Subcutaneous adipose tissue (tissue), 4 donors: Measurements from ENCODE around the gene PHAF1. TPM values are rescaled to one million over a fixed set of nuclear protein-coding genes. Genes with fewer than 3 reads are reported as not detected.

Experiments used
- total RNA-seq, 4 donors: library from RNA; depleted of rRNA; stranded (reverse); fragments of >200 nt; gene quantifications; one replicate each; pipeline ENCODE4 v1.1.0, GENCODE V29; 2016
- TF ChIP-seq, protein P1 (sequence below): fragments of 450-650 bp; IDR thresholded peaks from one replicate; pipeline ENCODE4 v1.5.1; 2016; ENCODE audit warnings: low read depth, mild to moderate bottlenecking, control low read depth, antibody characterized with exemption, moderate library complexity

The PHAF1 gene
- total RNA-seq, 4 donors from 2014 or later = 15.1 to 30.1 (median 19.1) TPM

DNA sequence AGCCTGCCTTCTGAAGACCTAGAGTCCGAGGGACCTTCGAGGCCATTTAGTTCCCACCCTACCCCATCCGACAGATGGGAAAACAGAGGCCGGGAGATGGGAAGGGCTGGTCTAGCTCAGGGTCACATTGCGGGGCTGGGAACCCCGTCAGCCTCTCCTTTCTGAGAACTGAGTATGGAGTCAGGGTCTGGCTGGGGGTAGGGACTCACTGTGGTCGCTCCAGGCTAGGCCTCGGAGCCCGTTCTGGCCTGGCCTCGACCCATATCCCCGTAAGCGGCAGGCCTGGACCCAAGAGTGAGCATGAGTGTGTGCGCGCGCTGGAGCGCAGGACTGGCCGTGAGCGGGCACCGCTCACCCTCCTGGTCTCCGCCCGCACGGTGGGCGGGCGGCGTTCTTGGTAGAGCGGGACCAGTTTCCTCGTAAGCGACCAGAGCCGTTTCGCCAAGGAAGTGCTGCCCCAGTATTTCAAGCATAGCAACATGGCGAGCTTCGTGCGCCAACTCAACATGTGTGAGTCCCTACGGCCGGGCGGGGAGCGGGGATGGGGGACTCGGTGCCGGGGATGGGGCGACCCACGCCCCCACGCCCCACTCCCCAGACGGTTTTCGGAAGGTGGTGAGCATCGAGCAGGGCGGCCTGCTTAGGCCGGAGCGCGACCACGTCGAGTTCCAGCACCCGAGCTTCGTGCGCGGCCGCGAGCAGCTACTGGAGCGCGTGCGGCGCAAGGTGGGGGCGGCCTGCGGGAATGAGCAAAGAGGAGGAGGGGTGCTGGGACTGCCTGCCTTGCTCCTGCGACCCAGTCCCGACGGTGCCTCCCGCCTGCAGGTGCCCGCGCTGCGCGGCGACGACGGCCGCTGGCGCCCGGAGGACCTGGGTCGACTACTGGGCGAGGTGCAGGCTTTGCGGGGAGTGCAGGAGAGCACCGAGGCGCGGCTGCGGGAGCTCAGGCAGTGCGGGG is 55.7 kb downstream of the PHAF1 start:
- TF ChIP-seq, protein P1, sequence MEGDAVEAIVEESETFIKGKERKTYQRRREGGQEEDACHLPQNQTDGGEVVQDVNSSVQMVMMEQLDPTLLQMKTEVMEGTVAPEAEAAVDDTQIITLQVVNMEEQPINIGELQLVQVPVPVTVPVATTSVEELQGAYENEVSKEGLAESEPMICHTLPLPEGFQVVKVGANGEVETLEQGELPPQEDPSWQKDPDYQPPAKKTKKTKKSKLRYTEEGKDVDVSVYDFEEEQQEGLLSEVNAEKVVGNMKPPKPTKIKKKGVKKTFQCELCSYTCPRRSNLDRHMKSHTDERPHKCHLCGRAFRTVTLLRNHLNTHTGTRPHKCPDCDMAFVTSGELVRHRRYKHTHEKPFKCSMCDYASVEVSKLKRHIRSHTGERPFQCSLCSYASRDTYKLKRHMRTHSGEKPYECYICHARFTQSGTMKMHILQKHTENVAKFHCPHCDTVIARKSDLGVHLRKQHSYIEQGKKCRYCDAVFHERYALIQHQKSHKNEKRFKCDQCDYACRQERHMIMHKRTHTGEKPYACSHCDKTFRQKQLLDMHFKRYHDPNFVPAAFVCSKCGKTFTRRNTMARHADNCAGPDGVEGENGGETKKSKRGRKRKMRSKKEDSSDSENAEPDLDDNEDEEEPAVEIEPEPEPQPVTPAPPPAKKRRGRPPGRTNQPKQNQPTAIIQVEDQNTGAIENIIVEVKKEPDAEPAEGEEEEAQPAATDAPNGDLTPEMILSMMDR = no peak

GRCh38 chr16:67166110-67166547 is 56.4 kb downstream of the PHAF1 start:
- TF ChIP-seq, protein P1 = no peak

DNA sequence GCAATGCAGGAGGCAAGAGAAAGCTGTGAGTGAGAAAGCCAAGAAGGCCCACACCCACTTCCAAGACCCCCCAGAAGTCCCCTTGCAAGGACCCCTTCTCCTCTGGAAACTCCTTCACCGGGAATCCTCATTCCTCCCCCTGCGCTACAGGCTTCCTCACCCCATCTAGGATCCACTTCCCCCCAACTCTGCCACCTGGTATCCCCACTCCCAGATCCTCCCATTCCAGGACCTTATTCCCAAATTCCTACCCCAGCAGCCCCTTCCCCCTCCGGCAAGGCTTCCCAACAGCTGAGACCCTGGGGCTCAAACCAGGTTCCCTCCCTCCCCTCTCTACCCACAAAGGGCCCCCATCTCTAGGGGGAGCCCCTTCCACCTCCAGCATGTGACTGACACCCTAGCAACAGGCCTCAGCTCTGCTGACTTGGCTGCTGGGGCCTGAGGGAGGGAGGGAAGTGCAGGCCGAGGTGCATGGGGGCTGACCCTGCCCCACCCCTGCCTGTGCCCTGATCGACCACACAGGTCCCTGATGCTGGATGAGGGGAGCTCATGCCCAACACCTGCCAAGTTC is 56.9 kb downstream of the PHAF1 start:
- TF ChIP-seq, protein P1 = no peak

DNA sequence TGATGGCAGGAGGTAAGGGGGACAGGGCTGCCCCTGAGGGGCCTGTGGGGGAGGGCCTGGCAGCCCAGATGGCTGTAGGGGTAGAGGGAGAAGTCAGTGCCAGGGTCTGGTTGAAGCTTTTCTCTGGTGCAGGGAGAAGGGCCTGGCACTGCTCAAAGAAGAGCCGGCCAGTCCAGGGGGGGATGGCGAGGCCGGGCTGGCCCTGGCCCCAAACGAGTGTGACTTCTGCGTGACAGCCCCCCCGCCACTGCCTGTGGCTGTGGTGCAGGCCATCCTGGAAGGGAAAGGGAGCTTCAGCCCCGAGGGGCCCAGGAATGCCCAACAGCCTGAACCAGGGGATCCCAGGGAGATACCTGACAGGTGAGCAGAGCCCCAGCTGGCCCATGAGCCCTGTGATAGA is 57.8 kb downstream of the PHAF1 start:
- TF ChIP-seq, protein P1 = no peak

- TF ChIP-seq, protein P1 = no peak
These were observed 59.3 kb downstream of the PHAF1 start for GRCh38 chr16:67169011-67169451.

- TF ChIP-seq, protein P1 = no peak
These were observed 60.0 kb downstream of the PHAF1 start for GRCh38 chr16:67169642-67170167.
